AG09309 (cell line): ENCODE measurements around the gene KLF4.
"Not testable (repeated sequence)": the region's sequence is repeated elsewhere in the genome, so short reads cannot be mapped to it uniquely, and the experiment has no call there.

ENCODE experiments used
- DNase-seq: peaks from one replicate; pipeline ENCODE4 v3.0.0-alpha.2; 2010; ENCODE audit warnings: low read depth
- H3K4me3 ChIP-seq: 2 replicates; pipeline ENCODE4 v1.5.1; 2011; ENCODE audit warnings: mild to moderate bottlenecking, low read depth, low read length, moderate library complexity; ENCODE audit not compliant: control insufficient read depth
- TF ChIP-seq, protein P1 (sequence below): IDR thresholded peaks from 2 replicates; pipeline ENCODE4 v1.5.1; 2011; ENCODE audit warnings: mild to moderate bottlenecking, low read depth, low read length, inconsistent platforms; ENCODE audit not compliant: insufficient read depth, control insufficient read depth; ENCODE audit errors: missing control alignments

The KLF4 gene

DNA sequence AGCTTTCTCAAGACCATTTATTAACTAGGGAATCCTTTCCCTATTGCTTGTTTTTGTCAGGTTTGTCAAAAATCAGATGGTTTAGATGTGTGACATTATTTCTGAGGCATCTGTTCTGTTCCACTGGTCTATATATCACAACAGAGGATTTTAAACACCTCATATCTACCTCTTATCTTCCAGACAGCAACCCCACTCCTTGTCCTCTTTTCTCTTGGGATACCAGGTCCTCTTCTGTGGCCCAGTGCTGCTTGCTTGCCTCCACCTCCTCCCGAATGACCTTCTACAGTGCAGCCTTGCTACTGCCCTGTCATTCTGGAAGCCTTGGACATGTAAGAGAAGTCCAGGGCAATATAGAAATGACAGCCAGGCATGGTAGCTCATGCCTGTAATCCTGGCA lies 30.6 kb upstream of the KLF4 start:
- DNase-seq, result no peak
- H3K4me3 ChIP-seq, result no peak overlapping the region
- TF ChIP-seq, protein P1, sequence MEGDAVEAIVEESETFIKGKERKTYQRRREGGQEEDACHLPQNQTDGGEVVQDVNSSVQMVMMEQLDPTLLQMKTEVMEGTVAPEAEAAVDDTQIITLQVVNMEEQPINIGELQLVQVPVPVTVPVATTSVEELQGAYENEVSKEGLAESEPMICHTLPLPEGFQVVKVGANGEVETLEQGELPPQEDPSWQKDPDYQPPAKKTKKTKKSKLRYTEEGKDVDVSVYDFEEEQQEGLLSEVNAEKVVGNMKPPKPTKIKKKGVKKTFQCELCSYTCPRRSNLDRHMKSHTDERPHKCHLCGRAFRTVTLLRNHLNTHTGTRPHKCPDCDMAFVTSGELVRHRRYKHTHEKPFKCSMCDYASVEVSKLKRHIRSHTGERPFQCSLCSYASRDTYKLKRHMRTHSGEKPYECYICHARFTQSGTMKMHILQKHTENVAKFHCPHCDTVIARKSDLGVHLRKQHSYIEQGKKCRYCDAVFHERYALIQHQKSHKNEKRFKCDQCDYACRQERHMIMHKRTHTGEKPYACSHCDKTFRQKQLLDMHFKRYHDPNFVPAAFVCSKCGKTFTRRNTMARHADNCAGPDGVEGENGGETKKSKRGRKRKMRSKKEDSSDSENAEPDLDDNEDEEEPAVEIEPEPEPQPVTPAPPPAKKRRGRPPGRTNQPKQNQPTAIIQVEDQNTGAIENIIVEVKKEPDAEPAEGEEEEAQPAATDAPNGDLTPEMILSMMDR, result no peak

DNA sequence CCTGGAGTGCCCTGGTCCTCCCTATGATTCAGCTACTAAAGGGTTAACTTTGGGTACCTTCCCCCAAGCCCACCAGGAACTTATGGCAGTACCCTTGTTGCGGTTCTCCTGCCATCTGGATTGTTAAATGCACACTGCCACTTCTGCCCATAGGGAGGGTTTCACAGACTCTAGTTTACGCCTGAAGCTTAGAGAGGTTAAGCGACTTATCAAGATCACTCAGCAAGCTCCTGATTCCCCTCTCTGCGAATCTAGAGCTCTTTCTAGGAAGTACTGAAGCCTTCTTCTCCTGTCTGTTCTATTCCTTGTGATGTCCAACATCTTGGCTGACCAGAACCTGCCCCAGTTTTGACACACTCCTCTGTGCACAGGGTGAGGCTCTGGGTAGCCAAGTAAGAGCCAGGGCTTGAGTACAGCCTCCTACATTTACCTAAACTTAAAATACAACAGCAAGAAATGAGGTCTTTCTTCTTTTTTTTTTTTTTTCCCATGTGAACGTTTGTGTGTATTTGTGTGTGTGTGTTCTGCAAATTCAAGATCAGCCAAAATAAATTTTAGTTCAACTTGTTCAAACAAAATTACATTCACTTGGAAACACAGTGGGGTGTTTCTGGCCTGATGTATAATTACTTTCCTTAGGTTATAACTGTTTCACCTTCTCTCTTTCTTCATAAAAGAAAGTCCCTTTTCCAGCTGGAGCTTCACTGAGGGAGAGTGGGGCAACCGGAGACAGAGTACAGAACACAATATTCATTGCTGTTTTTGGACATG lies 28.7 kb upstream of the KLF4 start:
- H3K4me3 ChIP-seq, result no peak overlapping the region
- TF ChIP-seq, protein P1, result no peak
- DNase-seq, result no peak

DNA sequence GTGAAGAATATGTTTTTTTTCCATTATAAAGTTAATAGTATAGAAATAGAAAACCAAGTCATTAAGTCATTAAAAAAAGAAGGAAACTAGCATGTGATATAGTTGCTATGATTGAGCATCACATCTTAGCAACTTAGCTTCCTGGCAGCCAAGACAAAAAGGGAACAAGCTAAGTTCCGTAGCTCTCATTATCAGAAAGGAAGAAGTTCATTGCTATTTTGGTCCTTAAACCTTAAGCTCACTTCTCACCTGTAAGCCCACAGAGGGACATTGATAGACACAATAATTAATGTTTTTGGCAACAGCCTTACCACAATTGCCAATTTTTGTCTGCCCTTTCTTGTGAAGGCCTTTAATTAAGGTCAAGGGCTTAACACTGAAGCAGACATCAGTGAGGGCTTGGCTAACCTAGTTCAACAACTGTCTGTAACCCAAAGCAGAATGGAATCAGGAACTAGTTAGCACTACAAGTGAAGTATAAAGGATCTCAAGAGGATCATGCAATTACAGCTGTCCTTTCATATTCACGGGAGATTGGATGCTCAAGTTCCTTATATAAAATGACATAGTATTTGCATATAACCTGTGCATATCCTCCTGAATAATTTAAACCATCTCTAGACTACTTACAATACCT lies 24.0 kb upstream of the KLF4 start:
- DNase-seq, result no peak
- TF ChIP-seq, protein P1, result no peak
- no peak overlapping the region for H3K4me3 ChIP-seq

DNA sequence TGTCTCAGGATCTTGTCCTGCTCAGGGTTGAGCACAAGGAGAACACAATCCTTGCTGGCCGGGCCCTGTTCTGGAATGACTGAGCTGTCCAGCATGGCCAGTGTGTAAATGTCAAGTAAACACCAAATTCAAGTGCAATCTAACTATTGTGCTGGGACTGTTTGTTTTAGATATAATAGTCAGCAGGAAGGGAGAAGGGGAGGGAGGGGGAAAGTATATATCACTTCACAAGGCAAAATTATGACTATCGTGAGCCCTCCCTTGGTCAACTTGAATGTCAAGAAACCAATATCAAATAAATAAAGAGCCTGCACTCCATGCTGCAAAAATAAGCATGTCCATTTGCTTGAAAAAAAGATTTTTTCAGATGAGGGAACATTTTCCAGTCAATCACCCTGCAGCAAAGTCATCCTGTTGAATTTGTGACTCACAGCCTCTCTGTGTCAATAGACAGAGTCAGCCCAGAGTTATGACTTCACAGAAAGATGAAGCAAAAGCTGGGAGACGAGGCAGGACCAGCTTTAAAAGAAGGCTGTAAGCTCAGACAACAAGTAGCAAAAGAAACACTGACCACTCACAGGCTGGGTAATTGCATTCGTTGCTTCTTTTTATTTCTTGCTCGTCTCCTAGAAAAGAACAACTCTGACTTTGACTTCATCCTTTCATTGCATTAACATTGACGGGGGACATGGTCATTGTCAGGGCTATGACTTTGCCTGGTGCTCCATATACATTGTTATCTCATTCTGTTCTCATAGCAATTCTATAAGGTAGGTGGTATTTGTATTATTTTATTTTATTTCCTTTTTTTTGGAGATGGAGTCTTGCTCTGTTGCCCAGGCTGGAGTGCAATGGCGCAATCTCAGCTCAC lies 15.3 kb upstream of the KLF4 start:
- TF ChIP-seq, protein P1, result no peak
- H3K4me3 ChIP-seq, result no peak overlapping the region
- DNase-seq, result no peak

DNA sequence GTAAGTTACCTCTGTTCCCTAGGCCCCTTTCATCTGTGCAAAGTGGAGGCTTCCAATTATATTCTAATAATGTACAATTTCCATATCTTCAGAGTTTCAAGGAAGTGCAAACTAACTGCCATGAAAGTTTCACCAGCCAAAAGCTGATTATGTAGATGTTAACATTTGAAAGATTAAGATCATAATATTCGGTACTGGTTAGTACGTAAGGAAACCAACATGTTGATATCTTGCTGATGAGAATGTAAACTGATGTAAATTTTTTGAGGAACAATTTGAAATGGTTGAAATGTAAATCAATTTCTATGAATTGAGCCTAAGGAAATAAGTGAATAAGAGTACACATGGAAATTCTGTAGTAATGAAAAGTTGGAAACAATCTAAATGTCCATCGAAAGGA lies 12.9 kb upstream of the KLF4 start:
- no peak overlapping the region for H3K4me3 ChIP-seq
- TF ChIP-seq, protein P1, result no peak
- no peak for DNase-seq

DNA sequence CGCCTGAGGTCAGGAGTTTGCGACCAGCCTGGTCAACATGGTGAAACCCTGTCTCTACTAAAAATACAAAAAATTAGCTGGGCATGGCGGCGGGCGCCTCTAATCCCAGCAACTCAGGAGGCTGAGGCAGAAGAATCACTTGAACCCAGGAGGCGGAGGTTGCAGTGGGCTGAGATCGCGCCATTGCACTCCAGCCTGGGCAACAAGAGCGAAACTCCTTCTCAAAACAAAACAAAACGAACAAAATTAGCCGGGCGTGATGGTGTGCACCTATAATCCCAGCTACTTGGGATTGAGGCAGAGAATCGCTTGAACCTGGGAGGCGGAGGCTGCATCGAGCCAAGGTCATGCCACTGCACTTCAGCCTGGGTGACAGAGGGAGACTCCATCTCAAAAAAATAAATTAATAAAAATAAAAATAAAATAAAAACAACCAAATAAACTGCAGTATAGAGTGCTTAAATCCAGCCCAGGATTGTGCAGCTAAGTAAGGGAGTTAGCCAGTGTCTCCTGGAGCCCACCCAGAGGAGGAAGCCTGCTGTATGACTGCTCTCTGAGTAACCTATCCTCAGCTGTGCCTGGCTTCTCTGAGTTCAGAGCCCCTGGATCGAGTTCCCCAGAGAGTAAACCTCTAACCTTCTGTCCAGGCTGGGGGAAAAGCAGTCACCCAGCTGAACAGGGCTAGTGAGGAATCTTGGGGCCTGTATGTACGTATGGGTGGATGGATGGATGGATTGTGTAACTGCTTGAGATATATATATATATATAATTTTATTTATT lies 11.0 kb upstream of the KLF4 start:
- not testable (repeated sequence) for H3K4me3 ChIP-seq, DNase-seq

DNA sequence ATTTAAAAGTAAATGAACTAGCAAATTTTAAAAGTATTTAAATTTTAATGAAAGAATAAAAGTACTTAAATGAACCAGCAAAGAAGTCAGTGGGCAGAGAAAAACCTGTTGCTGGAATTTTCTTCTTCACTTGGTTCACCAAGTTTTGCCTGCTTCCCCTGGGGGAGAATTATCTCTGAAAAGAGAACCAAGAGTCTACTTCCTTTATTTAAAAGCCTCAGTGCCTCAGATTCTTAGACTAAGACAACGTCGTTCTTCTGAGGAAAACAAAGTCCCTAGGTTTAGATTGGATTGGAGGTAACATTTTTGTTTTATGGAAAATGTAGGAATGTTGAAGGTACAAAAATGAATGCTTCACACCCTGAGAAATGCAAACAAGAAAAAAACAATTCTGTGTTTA lies 7.4 kb upstream of the KLF4 start:
- TF ChIP-seq, protein P1, result no peak
- no peak for DNase-seq
- no peak overlapping the region for H3K4me3 ChIP-seq
